PC-3 (cell line): ENCODE results near the gene CASQ1. TPM values are rescaled to one million over a fixed set of nuclear protein-coding genes. Genes with fewer than 3 reads are reported as not detected.

ENCODE experiments used
- ATAC-seq: fragments of 200-7000 bp; cut with Tn5 transposase; 2 replicates; pipeline ENCODE4 v1.9.1; 2020; ENCODE audit warnings: mild to moderate bottlenecking, moderate library complexity
- BruUV-seq: library from RNA; stranded (reverse); fragments of 400-500 nt; replicated peaks from 2 replicates; lab custom pipeline; 2021; lab: Mats Ljungman, UMichigan
- CTCF ChIA-PET: fragments of 300-600 bp; sonication (Branson Sonifier 250); formaldehyde crosslinking; loops from one replicate; lab custom pipeline; 2022; ENCODE audit warnings: antibody characterized with exemption; lab: Charles Lee
- POLR2A ChIA-PET: fragments of 300-600 bp; sonication (Branson Sonifier 250); formaldehyde crosslinking; loops from one replicate; lab custom pipeline; 2022; ENCODE audit warnings: antibody characterized with exemption; ENCODE audit not compliant: unreplicated experiment; lab: Charles Lee
- DNase-seq: peaks from one replicate; pipeline ENCODE4 v3.0.0-alpha.2; 2015
- H2AFZ ChIP-seq: fragments of 300-600 bp; sonication (generic); 2 replicates; pipeline ENCODE4 v1.6.0; 2016; ENCODE audit warnings: antibody characterized with exemption, low read length
- H3F3A ChIP-seq: fragments of 300-600 bp; sonication (generic); one replicate; pipeline ENCODE4 v1.6.0; 2017; ENCODE audit warnings: antibody characterized with exemption, low read length, control low read depth, mild to moderate bottlenecking; ENCODE audit not compliant: unreplicated experiment
- H3K27ac ChIP-seq: fragments of 300-600 bp; sonication (generic); 2 replicates; pipeline ENCODE4 v1.5.1; 2016; ENCODE audit warnings: mild to moderate bottlenecking, low read length
- H3K27me3 ChIP-seq: fragments of 300-600 bp; sonication (generic); 2 replicates; pipeline ENCODE4 v1.6.1; 2016; ENCODE audit warnings: low read length, mixed read lengths
- H3K36me3 ChIP-seq: fragments of 300-600 bp; sonication (generic); 2 replicates; pipeline ENCODE4 v1.6.1; 2016; ENCODE audit warnings: low read depth, mixed run types, low read length, mixed read lengths
- H3K4me1 ChIP-seq: fragments of 300-600 bp; sonication (generic); 2 replicates; pipeline ENCODE4 v1.5.1; 2016; ENCODE audit warnings: low read length; ENCODE audit not compliant: insufficient read depth
- H3K4me2 ChIP-seq: fragments of 300-600 bp; sonication (generic); 2 replicates; pipeline ENCODE4 v1.6.0; 2016; ENCODE audit warnings: low read length
- H3K4me3 ChIP-seq: fragments of 300-600 bp; sonication (generic); 2 replicates; pipeline ENCODE4 v1.5.1; 2016; ENCODE audit warnings: mild to moderate bottlenecking, low read length, mixed read lengths
- H3K79me2 ChIP-seq: fragments of 300-600 bp; sonication (generic); 2 replicates; pipeline ENCODE4 v1.6.1; 2017; ENCODE audit warnings: low read length, mixed read lengths
- H3K9ac ChIP-seq: fragments of 300-600 bp; sonication (generic); 2 replicates; pipeline ENCODE4 v1.6.0; 2016; ENCODE audit warnings: mild to moderate bottlenecking, low read length
- H3K9me2 ChIP-seq: fragments of 300-600 bp; sonication (generic); replicated peaks from 2 replicates; pipeline ENCODE4 v1.6.1; 2016; ENCODE audit warnings: mixed run types, low read length, mixed read lengths
- H3K9me3 ChIP-seq: fragments of 300-600 bp; sonication (generic); 2 replicates; pipeline ENCODE4 v1.6.1; 2016; ENCODE audit warnings: low read length, mixed read lengths
- H4K20me1 ChIP-seq: fragments of 300-600 bp; sonication (generic); 2 replicates; pipeline ENCODE4 v1.6.1; 2016; ENCODE audit warnings: low read length, mixed read lengths
- EZH2 ChIP-seq: fragments of 300-600 bp; sonication (generic); IDR thresholded peaks from one replicate; pipeline ENCODE4 v1.6.1; 2017; ENCODE audit warnings: antibody characterized with exemption, mild to moderate bottlenecking, low read length; ENCODE audit not compliant: unreplicated experiment
- EZH2phosphoT487 ChIP-seq: fragments of 300-600 bp; sonication (generic); IDR thresholded peaks from 2 replicates; pipeline ENCODE4 v1.6.1; 2018; ENCODE audit warnings: mild to moderate bottlenecking, antibody characterized with exemption, low read length, borderline replicate concordance
- intact Hi-C: fragments of 100-400 bp; cut with micrococcal nuclease; formaldehyde crosslinking; loops from 2 replicates; pipeline ENCODE4 v1.9.0; 2023
- total RNA-seq: library from RNA; depleted of rRNA; stranded (reverse); fragments of >200 nt; gene quantifications from 2 replicates; pipeline ENCODE4 v1.2.3, GENCODE V29; 2014
- TF ChIP-seq, protein P1 (sequence below): fragments of 300-600 bp; sonication (generic); conservative IDR thresholded peaks from 2 replicates; pipeline ENCODE4 v1.5.1; 2017; ENCODE audit warnings: antibody characterized with exemption, low read depth, mild to moderate bottlenecking, low read length

CASQ1 gene
- total RNA-seq, 1 experiment from 2014 or later = not detected

DNA sequence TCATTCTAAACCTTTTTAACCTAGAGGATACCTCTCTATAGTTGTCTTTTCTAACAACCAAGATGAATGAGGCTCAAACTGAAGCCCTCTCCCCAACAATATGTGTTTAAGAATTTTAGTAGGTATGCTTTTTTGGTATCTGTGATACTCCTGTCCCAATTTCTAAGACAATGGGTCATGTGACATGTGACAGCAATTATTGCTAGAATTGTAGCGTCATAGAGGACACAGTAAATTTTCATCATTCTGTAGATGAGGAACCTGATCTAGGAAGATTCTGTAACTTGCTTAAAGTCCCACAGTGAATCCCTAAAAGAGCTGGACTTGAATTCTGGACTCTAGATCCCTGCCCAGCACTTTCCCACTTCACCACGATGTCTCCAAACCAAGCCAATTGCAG lies 11.6 kb upstream of the CASQ1 start:
- H3K4me3 ChIP-seq = no peak overlapping the region
- no peaks in the 10 kb centered on the region for H3K9me3 ChIP-seq
- intact Hi-C loops = no loop called here
- no peak overlapping the region for H3K27ac ChIP-seq
- H4K20me1 ChIP-seq = no peaks in the 10 kb centered on the region
- no peaks in the 10 kb centered on the region for H3K4me1 ChIP-seq
- TF ChIP-seq EZH2 = no peak
- TF ChIP-seq EZH2phosphoT487 = no peak
- TF ChIP-seq, protein P1, sequence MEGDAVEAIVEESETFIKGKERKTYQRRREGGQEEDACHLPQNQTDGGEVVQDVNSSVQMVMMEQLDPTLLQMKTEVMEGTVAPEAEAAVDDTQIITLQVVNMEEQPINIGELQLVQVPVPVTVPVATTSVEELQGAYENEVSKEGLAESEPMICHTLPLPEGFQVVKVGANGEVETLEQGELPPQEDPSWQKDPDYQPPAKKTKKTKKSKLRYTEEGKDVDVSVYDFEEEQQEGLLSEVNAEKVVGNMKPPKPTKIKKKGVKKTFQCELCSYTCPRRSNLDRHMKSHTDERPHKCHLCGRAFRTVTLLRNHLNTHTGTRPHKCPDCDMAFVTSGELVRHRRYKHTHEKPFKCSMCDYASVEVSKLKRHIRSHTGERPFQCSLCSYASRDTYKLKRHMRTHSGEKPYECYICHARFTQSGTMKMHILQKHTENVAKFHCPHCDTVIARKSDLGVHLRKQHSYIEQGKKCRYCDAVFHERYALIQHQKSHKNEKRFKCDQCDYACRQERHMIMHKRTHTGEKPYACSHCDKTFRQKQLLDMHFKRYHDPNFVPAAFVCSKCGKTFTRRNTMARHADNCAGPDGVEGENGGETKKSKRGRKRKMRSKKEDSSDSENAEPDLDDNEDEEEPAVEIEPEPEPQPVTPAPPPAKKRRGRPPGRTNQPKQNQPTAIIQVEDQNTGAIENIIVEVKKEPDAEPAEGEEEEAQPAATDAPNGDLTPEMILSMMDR = no peak
- no peak for ATAC-seq
- H3K9me2 ChIP-seq = no peaks in the 10 kb centered on the region
- H3K79me2 ChIP-seq = no peaks in the 10 kb centered on the region
- BruUV-seq = no TSS peak
- no peaks in the 10 kb centered on the region for H3K27me3 ChIP-seq
- POLR2A ChIA-PET = no interaction called here
- CTCF ChIA-PET = no interaction called here
- no peak overlapping the region for H2AFZ ChIP-seq
- H3F3A ChIP-seq = no peaks in the 10 kb centered on the region
- no peak overlapping the region for H3K9ac ChIP-seq
- H3K36me3 ChIP-seq = no peaks in the 10 kb centered on the region
- no peak for DNase-seq
- H3K4me2 ChIP-seq = no peak overlapping the region

DNA sequence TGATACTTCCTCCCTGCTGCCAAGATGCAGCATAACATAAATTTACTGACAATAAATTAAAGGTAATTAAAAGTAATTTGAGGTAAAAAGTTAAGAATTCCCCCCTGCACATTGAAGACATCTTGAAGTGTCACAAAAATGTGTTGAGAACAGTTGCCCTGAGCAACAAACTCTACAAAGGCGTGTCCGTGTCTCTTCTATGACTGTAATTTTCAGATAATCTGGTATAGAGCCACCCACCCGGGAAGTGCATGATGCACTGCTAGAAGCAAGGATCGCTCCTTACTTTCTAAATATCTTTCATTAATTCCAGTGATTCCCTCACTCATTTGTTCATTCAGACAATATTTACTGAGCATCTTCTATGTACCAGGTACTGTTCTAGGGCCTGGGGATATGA lies 11.0 kb upstream of the CASQ1 start:
- no peaks in the 10 kb centered on the region for H3K4me1 ChIP-seq
- no peak for TF ChIP-seq EZH2
- TF ChIP-seq EZH2phosphoT487 = no peak
- TF ChIP-seq, protein P1 = no peak
- ChIA-PET POLR2A (no interaction called here), CTCF (no interaction called here)
- H3K9ac ChIP-seq = no peak overlapping the region
- H3K79me2 ChIP-seq = no peaks in the 10 kb centered on the region
- H3K9me3 ChIP-seq = no peaks in the 10 kb centered on the region
- no peak overlapping the region for H2AFZ ChIP-seq
- ATAC-seq (no peak), DNase-seq (no peak)
- no peak overlapping the region for H3K4me3 ChIP-seq
- H3K27me3 ChIP-seq = no peaks in the 10 kb centered on the region
- H3K9me2 ChIP-seq = no peaks in the 10 kb centered on the region
- intact Hi-C loops = no loop called here
- H3K36me3 ChIP-seq = no peaks in the 10 kb centered on the region
- no peaks in the 10 kb centered on the region for H3F3A ChIP-seq
- H3K27ac ChIP-seq = no peak overlapping the region
- no peak overlapping the region for H3K4me2 ChIP-seq
- H4K20me1 ChIP-seq = no peaks in the 10 kb centered on the region
- BruUV-seq = no TSS peak

DNA sequence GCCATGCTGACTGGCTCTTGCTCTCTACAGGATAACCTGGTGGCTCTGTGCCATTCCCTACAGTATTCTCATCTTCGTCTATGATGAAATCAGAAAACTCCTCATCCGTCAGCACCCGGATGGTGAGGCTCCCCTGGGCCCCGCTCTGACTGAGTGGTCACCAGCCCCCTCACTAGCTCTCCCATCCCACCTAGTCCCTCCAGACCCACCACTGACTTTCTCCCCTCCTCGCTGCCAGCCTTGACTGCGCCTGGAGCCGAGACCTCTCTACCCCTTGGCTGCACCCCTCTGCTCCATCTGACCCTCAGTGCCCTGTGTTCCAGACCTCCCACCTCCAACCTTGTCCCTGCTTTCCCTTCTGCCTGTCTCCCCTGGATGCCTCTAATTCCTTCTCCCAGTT lies 4.1 kb upstream of the CASQ1 start:
- H4K20me1 ChIP-seq = no peaks in the 10 kb centered on the region
- ATAC-seq (no peak), DNase-seq (no peak)
- H3F3A ChIP-seq = no peaks in the 10 kb centered on the region
- H3K9ac ChIP-seq = no peak overlapping the region
- no peaks in the 10 kb centered on the region for H3K4me1 ChIP-seq
- no peak overlapping the region for H3K4me3 ChIP-seq
- H3K79me2 ChIP-seq = no peaks in the 10 kb centered on the region
- no peak overlapping the region for H3K4me2 ChIP-seq
- CTCF ChIA-PET = no interaction called here
- no peak overlapping the region for H2AFZ ChIP-seq
- no peak overlapping the region for H3K27ac ChIP-seq
- TF ChIP-seq EZH2phosphoT487 (no peak), EZH2 (no peak)
- TF ChIP-seq, protein P1 = no peak
- no peaks in the 10 kb centered on the region for H3K27me3 ChIP-seq
- intact Hi-C loops = no loop called here
- no peaks in the 10 kb centered on the region for H3K36me3 ChIP-seq
- POLR2A ChIA-PET = no interaction called here
- no TSS peak for BruUV-seq
- no peaks in the 10 kb centered on the region for H3K9me3 ChIP-seq
- H3K9me2 ChIP-seq = no peaks in the 10 kb centered on the region
